H1 (cell line): ENCODE results near the gene CDKN2C. TPM values are rescaled to one million over a fixed set of nuclear protein-coding genes. Genes with fewer than 3 reads are reported as not detected.

Experiments used
- KDM4A ChIP-seq: IDR thresholded peaks from one replicate; pipeline ENCODE4 v1.7.1; 2012; ENCODE audit warnings: low read depth, mild to moderate bottlenecking, moderate library complexity, low read length, inconsistent platforms; ENCODE audit not compliant: severe bottlenecking
- RFX5 ChIP-seq: IDR thresholded peaks from 2 replicates; pipeline ENCODE4 v1.6.1; 2011; ENCODE audit warnings: low read depth, low read length, improper control_type of control experiment, borderline replicate concordance
- polyA plus RNA-seq, 7 experiments: library from polyadenylated mRNA; depleted of rRNA in 3 of 7; stranded (reverse) in 5 of 7; unstranded in 2 of 7; fragments of >200 nt in 5 of 7; fragments of 200-250 nt in 2 of 7; gene quantifications; 1 replicate in 5 of 7; 2 replicates in 1 of 7; 4 replicates in 1 of 7; pipeline versions ENCODE4 v1.2.1 to v1.2.3, GENCODE V29; 2011 to 2013; ENCODE audit warnings: missing spikeins in 2 of 7, mixed read lengths in 2 of 7
- total RNA-seq: library from RNA; stranded (reverse); fragmentation: NEBNext Ultra II Directional; extraction: Animal tissue kit (Norgen Biotek cat#: 25700); gene quantifications from 2 replicates; pipeline ENCODE4 v1.2.1, GENCODE V29; 2021

CDKN2C gene
- total and polyA plus RNA-seq, 2 of the 8 experiments (the other 6 are each of a cell fraction or from before 2014, with no cell fraction given) = not detected

- TF ChIP-seq RFX5 (no peak), KDM4A (no peak)
Observed at GRCh38 chr1:50969611-50970508, at the start of gene CDKN2C (continued).
